Tibial artery (tissue), 4 donors: ENCODE results near the gene ISCA2.

Source experiments
- DNase-seq, 2 donors: peaks; one replicate each; pipeline ENCODE4 v3.0.0-alpha.2; 2019
- H3K27ac ChIP-seq, 2 donors: fragments of 200-600 bp; sonication (generic) in 1 of 2; 1 replicate in 1 of 2; 2 replicates in 1 of 2; pipeline ENCODE4 v1.5.1; 2018 to 2019; ENCODE audit warnings: mild to moderate bottlenecking in 1 of 2
- H3K27me3 ChIP-seq, 2 donors: fragments of 200-600 bp; sonication (generic) in 1 of 2; one replicate each; pipeline versions ENCODE4 v1.5.1 to v1.6.0; 2016 to 2019
- H3K36me3 ChIP-seq, 3 donors: fragments of 200-600 bp; sonication (generic) in 2 of 3; one replicate each; pipeline ENCODE4 v1.5.1; 2016 to 2019; ENCODE audit warnings: mild to moderate bottlenecking in 2 of 3
- H3K4me1 ChIP-seq, 4 donors: fragments of 200-600 bp; sonication (generic) in 2 of 4; 1 replicate in 3 of 4; 2 replicates in 1 of 4; pipeline ENCODE4 v1.5.1; 2016 to 2019
- H3K4me3 ChIP-seq, 2 donors: fragments of 200-600 bp; sonication (generic) in 1 of 2; 1 replicate in 1 of 2; 2 replicates in 1 of 2; pipeline ENCODE4 v1.5.1; 2018 to 2019; ENCODE audit warnings: mild to moderate bottlenecking in 2 of 2
- H3K9me3 ChIP-seq, 3 donors: fragments of 200-600 bp; sonication (generic) in 1 of 3; one replicate each; pipeline ENCODE4 v1.5.1; 2016 to 2019
- intact Hi-C: fragments of 100-400 bp; cut with DNase I; formaldehyde crosslinking; loops from one replicate; pipeline ENCODE4 v1.15.0; 2023; ENCODE audit warnings: low total_unique reads
- TF ChIP-seq, protein P1 (sequence below), 2 experiments: fragments of 200-600 bp in 1 of 2; fragments of 450-650 bp in 1 of 2; IDR thresholded peaks; one replicate each; pipeline ENCODE4 v1.5.1; 2017 to 2019; ENCODE audit warnings: antibody characterized with exemption in 2 of 2, mild to moderate bottlenecking in 1 of 2, moderate library complexity in 1 of 2

ISCA2 gene

DNA sequence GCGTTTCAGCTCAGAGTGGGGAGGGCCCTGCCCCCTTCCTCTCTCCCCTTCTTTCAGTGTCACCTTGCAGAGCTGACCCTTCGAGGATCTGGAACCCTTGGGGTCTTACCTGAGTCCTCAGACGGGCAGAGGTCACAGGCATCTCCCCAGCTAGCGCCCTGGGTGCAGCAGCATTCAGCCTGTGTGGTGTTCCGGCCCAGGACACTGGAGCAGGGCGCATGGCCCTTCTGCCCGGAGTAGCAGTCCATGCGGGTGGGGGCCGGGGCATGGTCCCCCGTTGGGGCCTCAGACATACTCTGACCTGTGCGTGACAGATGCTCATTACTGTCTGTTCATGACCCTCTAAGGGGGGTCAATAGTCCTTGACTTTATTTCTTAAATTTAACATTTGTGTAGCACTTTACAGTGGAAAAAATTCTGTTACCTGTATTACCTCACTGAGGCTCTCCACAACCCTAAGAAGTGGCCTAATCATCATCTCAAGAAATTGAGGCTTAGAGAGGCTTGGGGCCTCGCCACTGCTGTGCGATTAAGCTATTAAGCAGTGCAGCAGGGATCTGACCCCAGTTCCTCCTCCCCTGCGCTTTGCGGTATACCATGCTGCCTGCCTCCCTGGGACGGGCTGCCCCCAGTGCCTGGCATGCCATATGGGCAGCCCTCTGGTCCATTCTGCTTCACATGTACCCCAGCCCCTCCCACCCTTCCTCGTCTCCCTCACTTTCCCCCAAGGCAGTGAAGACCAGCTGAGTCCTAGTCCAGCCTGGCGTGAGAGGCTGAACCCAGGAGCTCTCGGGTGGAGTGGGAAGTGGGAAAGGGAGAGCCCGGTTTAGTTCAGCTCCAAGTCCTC is 11.5 kb downstream of the ISCA2 start:
- no peak overlapping the region for H3K27ac ChIP-seq
- TF ChIP-seq, protein P1, sequence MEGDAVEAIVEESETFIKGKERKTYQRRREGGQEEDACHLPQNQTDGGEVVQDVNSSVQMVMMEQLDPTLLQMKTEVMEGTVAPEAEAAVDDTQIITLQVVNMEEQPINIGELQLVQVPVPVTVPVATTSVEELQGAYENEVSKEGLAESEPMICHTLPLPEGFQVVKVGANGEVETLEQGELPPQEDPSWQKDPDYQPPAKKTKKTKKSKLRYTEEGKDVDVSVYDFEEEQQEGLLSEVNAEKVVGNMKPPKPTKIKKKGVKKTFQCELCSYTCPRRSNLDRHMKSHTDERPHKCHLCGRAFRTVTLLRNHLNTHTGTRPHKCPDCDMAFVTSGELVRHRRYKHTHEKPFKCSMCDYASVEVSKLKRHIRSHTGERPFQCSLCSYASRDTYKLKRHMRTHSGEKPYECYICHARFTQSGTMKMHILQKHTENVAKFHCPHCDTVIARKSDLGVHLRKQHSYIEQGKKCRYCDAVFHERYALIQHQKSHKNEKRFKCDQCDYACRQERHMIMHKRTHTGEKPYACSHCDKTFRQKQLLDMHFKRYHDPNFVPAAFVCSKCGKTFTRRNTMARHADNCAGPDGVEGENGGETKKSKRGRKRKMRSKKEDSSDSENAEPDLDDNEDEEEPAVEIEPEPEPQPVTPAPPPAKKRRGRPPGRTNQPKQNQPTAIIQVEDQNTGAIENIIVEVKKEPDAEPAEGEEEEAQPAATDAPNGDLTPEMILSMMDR (IDR thresholded peaks at IDR 0.05), result no peak
- no peaks in the 10 kb centered on the region for H3K27me3 ChIP-seq
- peaks cover 31 to 100% (median 79%) of the 10 kb centered on the region in 3 donors for H3K36me3 ChIP-seq
- H3K9me3 ChIP-seq, result no peaks in the 10 kb centered on the region
- intact Hi-C loops, result loop anchor here (5.0 to 10.0 kb wide), 3 partner anchors 107 to 290 kb away; partner anchors contain the start of genes AREL1, FCF1 and LTBP2
- H3K4me1 ChIP-seq, result no peaks in the 10 kb centered on the region
- peak in 1 of 2 donors; percentile 17 for DNase-seq
- H3K4me3 ChIP-seq, result no peak overlapping the region

DNA sequence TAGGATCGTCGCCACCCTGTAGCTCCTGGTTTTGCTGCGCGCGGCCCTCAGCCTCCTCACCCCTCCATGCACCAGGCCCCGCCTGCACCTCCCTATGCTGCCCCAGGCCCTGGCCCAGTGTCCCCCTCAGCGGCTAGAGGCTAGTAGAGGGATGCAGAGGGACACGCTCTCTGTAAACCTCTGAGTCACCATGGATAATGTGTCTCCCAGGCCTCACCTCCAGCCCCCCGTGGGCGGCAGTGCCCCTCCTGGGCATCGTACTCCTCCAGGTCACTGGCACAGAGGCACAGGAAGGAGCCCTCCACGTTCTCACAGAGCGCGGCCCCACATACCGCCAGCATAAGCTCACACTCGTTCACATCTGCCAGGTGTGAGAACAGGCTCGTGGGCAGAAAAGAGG is 12.3 kb downstream of the ISCA2 start:
- H3K36me3 ChIP-seq, result peaks cover 31 to 95% (median 74%) of the 10 kb centered on the region in 3 donors
- TF ChIP-seq, protein P1 (IDR thresholded peaks at IDR 0.05), result no peak
- no peak overlapping the region for H3K4me3 ChIP-seq
- H3K4me1 ChIP-seq, result peaks cover 0 to 7% (median 4%) of the 10 kb centered on the region in 4 donors
- intact Hi-C loops, result loop anchor here (10.0 kb wide), 1 partner anchor 289 kb away; no protein-coding TSS in a partner anchor
- no peak overlapping the region for H3K27ac ChIP-seq
- peak in 1 of 2 donors; percentile 9 for DNase-seq
- no peaks in the 10 kb centered on the region for H3K27me3 ChIP-seq
- no peaks in the 10 kb centered on the region for H3K9me3 ChIP-seq

DNA sequence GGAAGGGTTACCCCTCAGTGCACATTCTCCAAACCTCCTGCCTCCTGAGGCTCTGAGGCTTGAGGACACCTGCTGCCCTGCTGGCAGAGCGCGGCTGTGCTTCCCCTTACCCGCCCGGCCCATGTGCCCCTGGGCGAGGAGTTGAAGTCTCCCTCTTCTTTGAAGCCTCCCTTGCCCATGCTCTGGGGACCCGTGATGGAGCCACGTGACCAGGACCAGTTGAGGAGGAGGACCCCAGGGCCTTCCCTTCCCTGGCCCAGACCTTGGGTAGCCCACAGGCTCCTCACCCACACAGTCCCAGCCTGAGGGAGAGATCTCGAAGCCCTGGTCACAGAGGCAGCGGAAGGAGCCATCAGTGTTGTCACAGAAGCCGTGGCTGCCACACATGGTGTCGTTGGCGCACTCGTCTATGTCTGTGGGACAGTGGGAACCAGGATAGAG is 12.9 kb downstream of the ISCA2 start:
- DNase-seq, result peak in 1 of 2 donors; percentile 19
- TF ChIP-seq, protein P1 (IDR thresholded peaks at IDR 0.05), result no peak
- intact Hi-C loops, result loop anchor here (10.0 kb wide), 1 partner anchor 288 kb away; no protein-coding TSS in a partner anchor
- no peak overlapping the region for H3K4me3 ChIP-seq
- H3K4me1 ChIP-seq, result peaks cover 4 to 13% (median 8%) of the 10 kb centered on the region in 4 donors
- H3K27me3 ChIP-seq, result no peaks in the 10 kb centered on the region
- H3K36me3 ChIP-seq, result peaks cover 31 to 89% (median 72%) of the 10 kb centered on the region in 3 donors
- no peaks in the 10 kb centered on the region for H3K9me3 ChIP-seq
- no peak overlapping the region for H3K27ac ChIP-seq

DNA sequence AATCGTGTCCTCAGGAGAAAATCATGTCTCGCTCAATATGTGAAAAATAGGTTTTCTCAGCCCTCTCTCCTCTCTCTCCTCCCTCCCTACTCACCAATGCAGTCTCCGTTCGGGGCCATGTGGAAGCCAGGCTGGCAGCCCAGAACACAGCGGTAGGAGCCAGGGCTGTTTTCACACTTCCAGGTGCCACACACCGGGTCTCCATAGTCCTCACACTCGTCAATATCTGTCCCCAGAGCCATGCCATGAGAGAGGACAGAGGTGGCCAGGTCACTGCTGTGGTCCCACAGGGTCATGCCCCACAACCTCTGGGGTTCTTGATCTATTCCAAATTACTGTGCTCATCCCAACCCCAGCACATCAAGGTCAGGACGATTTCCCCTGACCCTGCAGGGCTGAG is 13.5 kb downstream of the ISCA2 start:
- TF ChIP-seq, protein P1 (IDR thresholded peaks at IDR 0.05), result no peak
- intact Hi-C loops, result loop anchor here (10.0 kb wide), 1 partner anchor 288 kb away; no protein-coding TSS in a partner anchor
- Histone ChIP-seq H3K9me3 (no peaks in the 10 kb centered on the region), H3K27me3 (no peaks in the 10 kb centered on the region), H3K4me1 (peaks cover 4 to 20% (median 14%) of the 10 kb centered on the region in 4 donors), H3K4me3 (no peak overlapping the region), H3K36me3 (peaks cover 31 to 83% (median 72%) of the 10 kb centered on the region in 3 donors), H3K27ac (no peak overlapping the region)
- peak in 1 of 2 donors; percentile 8 for DNase-seq

DNA sequence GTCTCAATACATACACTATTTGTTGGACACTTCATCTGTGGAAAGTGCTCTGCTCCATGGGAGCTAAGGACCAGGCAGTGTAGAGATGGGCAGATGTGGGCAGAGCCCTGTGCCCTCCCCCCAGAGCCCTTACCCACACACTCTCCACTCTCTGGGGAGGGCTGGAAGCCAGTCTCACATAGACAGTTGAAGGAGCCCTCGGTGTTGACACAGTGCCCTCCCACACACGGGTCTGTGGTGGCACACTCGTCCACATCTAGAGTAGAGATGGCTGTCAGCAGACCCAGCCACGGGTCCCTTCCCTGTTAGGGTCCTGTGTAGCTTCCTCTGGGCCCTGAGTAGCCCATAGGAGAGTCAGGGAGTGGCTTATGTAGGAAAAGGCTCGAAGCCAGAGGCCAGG is 14.3 kb downstream of the ISCA2 start:
- peak in 1 of 2 donors; percentile 7 for DNase-seq
- intact Hi-C loops, result loop anchor here (10.0 kb wide), 1 partner anchor 287 kb away; no protein-coding TSS in a partner anchor
- peak overlapping the region; percentile 16 to 36 for H3K27ac ChIP-seq
- no peak overlapping the region for H3K4me3 ChIP-seq
- no peaks in the 10 kb centered on the region for H3K9me3 ChIP-seq
- H3K36me3 ChIP-seq, result peaks cover 31 to 75% (median 67%) of the 10 kb centered on the region in 3 donors
- H3K4me1 ChIP-seq, result peaks cover 4 to 27% (median 21%) of the 10 kb centered on the region in 4 donors
- H3K27me3 ChIP-seq, result no peaks in the 10 kb centered on the region
- TF ChIP-seq, protein P1 (IDR thresholded peaks at IDR 0.05), result no peak
